ENCODE data around the gene APPL2.
A peak's percentile ranks its signal among the peaks of the same experiment; 100 is the strongest.

The APPL2 gene

GRCh38 chr12:105270671-105271255 lies 34.8 kb upstream of the APPL2 start:
- H3K9ac ChIP-seq: no peak overlapping the region
- H2AFZ ChIP-seq (ENCODE audit: low read depth): no peak overlapping the region
- H3K79me2 ChIP-seq (ENCODE audit: insufficient read depth, low read depth): no peaks in the 10 kb centered on the region
- peak overlapping the region; percentile 51; the same call in 1 of the 2 replicates for H3K4me2 ChIP-seq
- no peaks in the 10 kb centered on the region for H3K27me3 ChIP-seq (ENCODE audit: insufficient read depth, low read depth)
- H3K4me3 ChIP-seq (IDR thresholded peaks at IDR 0.05; ENCODE audit: insufficient read depth, low read depth, low read length): no peak overlapping the region
- no peaks in the 10 kb centered on the region for H4K20me1 ChIP-seq (ENCODE audit: insufficient read depth)
- peak overlapping the region; percentile 32; the same call in 1 of the 2 replicates for H3K27ac ChIP-seq
- TF ChIP-seq, protein P1, sequence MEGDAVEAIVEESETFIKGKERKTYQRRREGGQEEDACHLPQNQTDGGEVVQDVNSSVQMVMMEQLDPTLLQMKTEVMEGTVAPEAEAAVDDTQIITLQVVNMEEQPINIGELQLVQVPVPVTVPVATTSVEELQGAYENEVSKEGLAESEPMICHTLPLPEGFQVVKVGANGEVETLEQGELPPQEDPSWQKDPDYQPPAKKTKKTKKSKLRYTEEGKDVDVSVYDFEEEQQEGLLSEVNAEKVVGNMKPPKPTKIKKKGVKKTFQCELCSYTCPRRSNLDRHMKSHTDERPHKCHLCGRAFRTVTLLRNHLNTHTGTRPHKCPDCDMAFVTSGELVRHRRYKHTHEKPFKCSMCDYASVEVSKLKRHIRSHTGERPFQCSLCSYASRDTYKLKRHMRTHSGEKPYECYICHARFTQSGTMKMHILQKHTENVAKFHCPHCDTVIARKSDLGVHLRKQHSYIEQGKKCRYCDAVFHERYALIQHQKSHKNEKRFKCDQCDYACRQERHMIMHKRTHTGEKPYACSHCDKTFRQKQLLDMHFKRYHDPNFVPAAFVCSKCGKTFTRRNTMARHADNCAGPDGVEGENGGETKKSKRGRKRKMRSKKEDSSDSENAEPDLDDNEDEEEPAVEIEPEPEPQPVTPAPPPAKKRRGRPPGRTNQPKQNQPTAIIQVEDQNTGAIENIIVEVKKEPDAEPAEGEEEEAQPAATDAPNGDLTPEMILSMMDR (conservative IDR thresholded peaks at IDR 0.05; ENCODE audit: low read depth, low read length): no peak
- H3K4me1 ChIP-seq (ENCODE audit: low read depth, poor library complexity, severe bottlenecking): peaks cover 26% of the 10 kb centered on the region
- no peaks in the 10 kb centered on the region for H3K36me3 ChIP-seq (ENCODE audit: insufficient read depth)

DNA sequence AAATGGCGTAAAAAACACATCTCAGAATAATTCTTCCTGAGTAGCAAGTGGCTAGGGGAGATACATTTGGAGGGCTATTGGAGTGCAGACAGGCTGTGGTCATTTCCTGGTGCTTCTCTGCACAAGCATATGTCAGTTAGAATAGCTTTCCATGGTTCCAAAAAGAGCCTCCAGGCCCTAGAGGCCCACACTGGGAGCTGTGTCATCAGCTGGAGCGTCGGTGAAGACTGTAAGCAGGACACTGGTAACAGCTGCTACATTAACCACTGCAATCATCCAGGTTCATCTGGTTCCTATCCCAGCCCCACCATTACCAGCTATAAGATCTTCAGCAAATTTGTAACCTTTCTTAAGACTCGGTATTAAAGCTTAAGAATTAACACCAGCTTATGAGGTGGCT lies 31.7 kb upstream of the APPL2 start:
- no peak overlapping the region for H3K27ac ChIP-seq
- no peaks in the 10 kb centered on the region for H3K36me3 ChIP-seq (ENCODE audit: insufficient read depth)
- no peak overlapping the region for H3K9ac ChIP-seq
- TF ChIP-seq, protein P1 (conservative IDR thresholded peaks at IDR 0.05; ENCODE audit: low read depth, low read length): no peak
- no peak overlapping the region for H3K4me3 ChIP-seq (IDR thresholded peaks at IDR 0.05; ENCODE audit: insufficient read depth, low read depth, low read length)
- no peak overlapping the region for H2AFZ ChIP-seq (ENCODE audit: low read depth)
- H3K4me1 ChIP-seq (ENCODE audit: low read depth, poor library complexity, severe bottlenecking): peaks cover 26% of the 10 kb centered on the region
- no peaks in the 10 kb centered on the region for H4K20me1 ChIP-seq (ENCODE audit: insufficient read depth)
- no peaks in the 10 kb centered on the region for H3K79me2 ChIP-seq (ENCODE audit: insufficient read depth, low read depth)
- H3K4me2 ChIP-seq: no peak overlapping the region
- H3K27me3 ChIP-seq (ENCODE audit: insufficient read depth, low read depth): no peaks in the 10 kb centered on the region

DNA sequence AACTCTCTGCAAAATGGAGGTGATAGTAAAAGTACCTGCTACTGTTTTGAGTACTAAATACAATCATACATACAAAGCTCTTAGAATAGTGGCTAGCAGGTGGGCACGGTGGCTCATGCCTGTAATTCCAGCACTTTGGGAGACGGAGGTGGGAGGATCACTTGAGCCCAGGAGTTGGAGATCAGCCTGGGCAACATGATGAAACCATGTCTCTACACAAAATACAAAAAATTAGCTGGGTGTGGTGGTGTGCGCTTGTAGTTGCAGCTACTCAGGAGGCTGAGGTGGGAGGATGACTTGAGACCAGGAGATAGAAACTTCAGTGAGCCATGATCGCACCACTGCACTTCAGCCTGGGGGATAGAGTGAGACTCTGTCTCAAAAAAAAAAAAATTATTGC lies 28.8 kb upstream of the APPL2 start:
- Histone ChIP-seq H3K4me2 (no peak overlapping the region), H3K4me1 (ENCODE audit: low read depth, poor library complexity, severe bottlenecking) (peaks cover 5% of the 10 kb centered on the region), H3K36me3 (ENCODE audit: insufficient read depth) (no peaks in the 10 kb centered on the region), H3K9ac (no peak overlapping the region), H3K27me3 (ENCODE audit: insufficient read depth, low read depth) (no peaks in the 10 kb centered on the region), H3K79me2 (ENCODE audit: insufficient read depth, low read depth) (no peaks in the 10 kb centered on the region), H4K20me1 (ENCODE audit: insufficient read depth) (no peaks in the 10 kb centered on the region), H3K4me3 (IDR thresholded peaks at IDR 0.05; ENCODE audit: insufficient read depth, low read depth, low read length) (no peak overlapping the region), H3K27ac (no peak overlapping the region), H2AFZ (ENCODE audit: low read depth) (no peak overlapping the region)
- TF ChIP-seq, protein P1 (conservative IDR thresholded peaks at IDR 0.05; ENCODE audit: low read depth, low read length): no peak

- TF ChIP-seq, protein P1 (conservative IDR thresholded peaks at IDR 0.05; ENCODE audit: low read depth, low read length): no peak
- Histone ChIP-seq H3K36me3 (ENCODE audit: insufficient read depth) (no peaks in the 10 kb centered on the region), H3K27me3 (ENCODE audit: insufficient read depth, low read depth) (no peaks in the 10 kb centered on the region), H3K79me2 (ENCODE audit: insufficient read depth, low read depth) (no peaks in the 10 kb centered on the region), H2AFZ (ENCODE audit: low read depth) (no peak overlapping the region), H3K4me3 (IDR thresholded peaks at IDR 0.05; ENCODE audit: insufficient read depth, low read depth, low read length) (no peak overlapping the region), H3K27ac (no peak overlapping the region), H3K4me2 (no peak overlapping the region), H3K4me1 (ENCODE audit: low read depth, poor library complexity, severe bottlenecking) (no peaks in the 10 kb centered on the region), H4K20me1 (ENCODE audit: insufficient read depth) (no peaks in the 10 kb centered on the region), H3K9ac (no peak overlapping the region)
These were observed 26.6 kb upstream of the APPL2 start for GRCh38 chr12:105262461-105263184.
